ENCODE results near the gene SP3. TPM values are rescaled to one million over a fixed set of nuclear protein-coding genes. Genes with fewer than 3 reads are reported as not detected.

Gene SP3
- total RNA-seq, 1 donor from 2014 or later, result 52.6 TPM

- DNase-seq (ENCODE audit: low read depth), result no peak
- Histone ChIP-seq H3K27me3 (ENCODE audit: control insufficient read depth, insufficient read depth, low read length) (no peaks in the 10 kb centered on the region), H3K4me3 (ENCODE audit: low read depth, low read length) (no peak overlapping the region), H3K36me3 (ENCODE audit: control insufficient read depth, insufficient read depth, low read length) (no peaks in the 10 kb centered on the region)
- TF ChIP-seq, protein P1, sequence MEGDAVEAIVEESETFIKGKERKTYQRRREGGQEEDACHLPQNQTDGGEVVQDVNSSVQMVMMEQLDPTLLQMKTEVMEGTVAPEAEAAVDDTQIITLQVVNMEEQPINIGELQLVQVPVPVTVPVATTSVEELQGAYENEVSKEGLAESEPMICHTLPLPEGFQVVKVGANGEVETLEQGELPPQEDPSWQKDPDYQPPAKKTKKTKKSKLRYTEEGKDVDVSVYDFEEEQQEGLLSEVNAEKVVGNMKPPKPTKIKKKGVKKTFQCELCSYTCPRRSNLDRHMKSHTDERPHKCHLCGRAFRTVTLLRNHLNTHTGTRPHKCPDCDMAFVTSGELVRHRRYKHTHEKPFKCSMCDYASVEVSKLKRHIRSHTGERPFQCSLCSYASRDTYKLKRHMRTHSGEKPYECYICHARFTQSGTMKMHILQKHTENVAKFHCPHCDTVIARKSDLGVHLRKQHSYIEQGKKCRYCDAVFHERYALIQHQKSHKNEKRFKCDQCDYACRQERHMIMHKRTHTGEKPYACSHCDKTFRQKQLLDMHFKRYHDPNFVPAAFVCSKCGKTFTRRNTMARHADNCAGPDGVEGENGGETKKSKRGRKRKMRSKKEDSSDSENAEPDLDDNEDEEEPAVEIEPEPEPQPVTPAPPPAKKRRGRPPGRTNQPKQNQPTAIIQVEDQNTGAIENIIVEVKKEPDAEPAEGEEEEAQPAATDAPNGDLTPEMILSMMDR (IDR thresholded peaks at IDR 0.05; ENCODE audit: insufficient read depth, low read length, poor library complexity, severe bottlenecking), result no peak
These were observed 104.6 kb downstream of the SP3 start for GRCh38 chr2:173860566-173860965.

- Histone ChIP-seq H3K36me3 (ENCODE audit: control insufficient read depth, insufficient read depth, low read length) (no peaks in the 10 kb centered on the region), H3K4me3 (ENCODE audit: low read depth, low read length) (no peak overlapping the region), H3K27me3 (ENCODE audit: control insufficient read depth, insufficient read depth, low read length) (no peaks in the 10 kb centered on the region)
- no peak for DNase-seq (ENCODE audit: low read depth)
- TF ChIP-seq, protein P1 (IDR thresholded peaks at IDR 0.05; ENCODE audit: insufficient read depth, low read length, poor library complexity, severe bottlenecking), result no peak
These were observed 105.1 kb downstream of the SP3 start for GRCh38 chr2:173860082-173860481.

DNA sequence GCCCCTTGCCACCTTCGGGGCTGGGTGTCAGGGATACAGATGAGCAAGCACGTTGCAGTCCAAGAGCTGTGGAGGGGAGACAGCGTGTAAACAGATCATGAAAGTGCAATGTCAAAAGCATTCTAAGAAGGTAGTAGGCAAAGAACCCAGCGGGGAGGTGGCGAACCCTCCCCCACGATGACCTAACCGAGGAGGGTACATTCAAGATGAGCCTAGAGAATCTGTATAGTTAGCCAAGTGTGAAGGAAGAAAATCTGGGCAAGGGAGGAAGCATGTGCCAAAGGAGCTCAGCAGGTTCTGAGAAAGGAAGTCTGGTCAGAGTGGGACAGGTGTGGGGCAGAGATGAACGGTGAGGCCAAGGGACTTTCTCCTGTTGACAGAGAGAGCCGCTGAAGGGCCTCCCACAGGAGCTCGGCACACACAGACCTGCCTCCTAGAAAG, 106.9 kb downstream of the SP3 start:
- peak; percentile 12 for DNase-seq (ENCODE audit: low read depth)

More for the DNA sequence above, 106.9 kb downstream of the SP3 start:
- H3K36me3 ChIP-seq (ENCODE audit: control insufficient read depth, insufficient read depth, low read length), result no peaks in the 10 kb centered on the region
- H3K27me3 ChIP-seq (ENCODE audit: control insufficient read depth, insufficient read depth, low read length), result no peaks in the 10 kb centered on the region
- no peak overlapping the region for H3K4me3 ChIP-seq (ENCODE audit: low read depth, low read length)
- TF ChIP-seq, protein P1 (IDR thresholded peaks at IDR 0.05; ENCODE audit: insufficient read depth, low read length, poor library complexity, severe bottlenecking), result no peak
